Liver (tissue), 9 donors: ENCODE results near the gene UNKL. TPM values are rescaled to one million over a fixed set of nuclear protein-coding genes. Genes with fewer than 3 reads are reported as not detected.

Source experiments
- DNase-seq: peaks from one replicate; pipeline ENCODE4 v3.0.0-alpha.2; 2017; ENCODE audit warnings: low spot score
- H3K27ac ChIP-seq, 2 donors: one replicate each; pipeline ENCODE4 v1.7.0; 2013; ENCODE audit warnings: inconsistent platforms in 2 of 2, low read length in 2 of 2, control low read depth in 1 of 2, low read depth in 1 of 2, mild to moderate bottlenecking in 1 of 2
- H3K27me3 ChIP-seq, 4 donors: one replicate each; pipeline versions ENCODE4 v1.6.1 to v1.7.0; 2013; ENCODE audit warnings: low read length in 3 of 4, inconsistent platforms in 1 of 4, mild to moderate bottlenecking in 1 of 4, moderate library complexity in 1 of 4; ENCODE audit not compliant: control insufficient read depth in 4 of 4, insufficient read depth in 4 of 4
- H3K36me3 ChIP-seq, 4 donors: one replicate each; pipeline versions ENCODE4 v1.6.1 to v1.7.0; 2013; ENCODE audit warnings: low read length in 3 of 4, mild to moderate bottlenecking in 3 of 4, low read depth in 1 of 4, moderate library complexity in 1 of 4; ENCODE audit not compliant: control insufficient read depth in 4 of 4, insufficient read depth in 3 of 4
- H3K4me1 ChIP-seq, 4 donors: one replicate each; pipeline versions ENCODE4 v1.6.1 to v1.7.0; 2013; ENCODE audit warnings: low read length in 3 of 4, mild to moderate bottlenecking in 3 of 4, moderate library complexity in 1 of 4; ENCODE audit not compliant: control insufficient read depth in 4 of 4, insufficient read depth in 4 of 4
- H3K4me3 ChIP-seq, 3 donors: one replicate each; pipeline versions ENCODE4 v1.6.1 to v1.7.0; 2013; ENCODE audit warnings: low read length in 3 of 3, control low read depth in 1 of 3, low read depth in 1 of 3, mild to moderate bottlenecking in 1 of 3
- H3K9ac ChIP-seq, 2 donors: one replicate each; pipeline ENCODE4 v1.7.0; 2013; ENCODE audit warnings: low read length in 2 of 2, mild to moderate bottlenecking in 2 of 2, moderate library complexity in 2 of 2, control low read depth in 1 of 2, low read depth in 1 of 2
- H3K9me3 ChIP-seq, 4 donors: one replicate each; pipeline versions ENCODE4 v1.6.1 to v1.7.0; 2013; ENCODE audit warnings: low read length in 3 of 4; ENCODE audit not compliant: control insufficient read depth in 4 of 4
- FOXA1 ChIP-seq: IDR thresholded peaks from 2 replicates; pipeline ENCODE4 v1.6.1; 2016; ENCODE audit warnings: antibody characterized with exemption
- GABPA ChIP-seq, 2 donors: IDR thresholded peaks in 1 of 2; conservative IDR thresholded peaks in 1 of 2; 2 replicates each; pipeline ENCODE4 v1.6.1; 2016; ENCODE audit warnings: antibody characterized with exemption in 2 of 2, mild to moderate bottlenecking in 1 of 2, moderate library complexity in 1 of 2
- HNF4G ChIP-seq: IDR thresholded peaks from 2 replicates; pipeline ENCODE4 v1.6.1; 2016; ENCODE audit warnings: antibody characterized with exemption
- JUND ChIP-seq, 2 donors: IDR thresholded peaks; 2 replicates each; pipeline ENCODE4 v1.6.1; 2016; ENCODE audit warnings: antibody characterized with exemption in 2 of 2
- NR2F2 ChIP-seq: IDR thresholded peaks from 2 replicates; pipeline ENCODE4 v1.6.1; 2016; ENCODE audit warnings: antibody characterized with exemption
- RXRA ChIP-seq, 2 donors: IDR thresholded peaks; 2 replicates each; pipeline ENCODE4 v1.6.1; 2017 to 2018; ENCODE audit warnings: antibody characterized with exemption in 2 of 2, mild to moderate bottlenecking in 1 of 2
- SP1 ChIP-seq: IDR thresholded peaks from 2 replicates; pipeline ENCODE4 v1.6.1; 2018; ENCODE audit warnings: antibody characterized with exemption, mild to moderate bottlenecking
- TAF1 ChIP-seq: conservative IDR thresholded peaks from 2 replicates; pipeline ENCODE4 v1.6.1; 2016; ENCODE audit warnings: antibody characterized with exemption, mild to moderate bottlenecking
- WGBS: extraction: QIAGEN DNeasy Blood & Tissue Kit; methylation state at CpG from one replicate; pipeline ENCODE4 v1.1.7; 2013; 5-methylcytosine and 5-hydroxymethylcytosine counted together
- polyA plus RNA-seq, 2 donors: library from polyadenylated mRNA; stranded (reverse) in 1 of 2; unstranded in 1 of 2; fragments of 200-250 nt in 1 of 2; fragments of >200 nt in 1 of 2; fragmentation: Nextera tagmentation in 1 of 2; extraction: Ambion mirVana in 1 of 2; gene quantifications; one replicate each; pipeline versions ENCODE4 v1.2.1 to v1.2.3, GENCODE V29; 2013 to 2015
- total RNA-seq, 2 donors: library from RNA; depleted of rRNA; stranded (reverse); fragments of >200 nt; gene quantifications; one replicate each; pipeline ENCODE4 v1.2.3, GENCODE V29; 2014
- TF ChIP-seq, protein P1 (sequence below): IDR thresholded peaks from 2 replicates; pipeline ENCODE4 v1.6.1; 2016; ENCODE audit warnings: antibody characterized with exemption, mild to moderate bottlenecking
- donor health status: healthy.
- donor health status: healthy.
- donor health status: healthy.
- donor health status: healthy.
- donor health status: healthy.

UNKL gene
- total and polyA plus RNA-seq, 4 donors = 3.5 to 14.7 (median 6.6) TPM

DNA sequence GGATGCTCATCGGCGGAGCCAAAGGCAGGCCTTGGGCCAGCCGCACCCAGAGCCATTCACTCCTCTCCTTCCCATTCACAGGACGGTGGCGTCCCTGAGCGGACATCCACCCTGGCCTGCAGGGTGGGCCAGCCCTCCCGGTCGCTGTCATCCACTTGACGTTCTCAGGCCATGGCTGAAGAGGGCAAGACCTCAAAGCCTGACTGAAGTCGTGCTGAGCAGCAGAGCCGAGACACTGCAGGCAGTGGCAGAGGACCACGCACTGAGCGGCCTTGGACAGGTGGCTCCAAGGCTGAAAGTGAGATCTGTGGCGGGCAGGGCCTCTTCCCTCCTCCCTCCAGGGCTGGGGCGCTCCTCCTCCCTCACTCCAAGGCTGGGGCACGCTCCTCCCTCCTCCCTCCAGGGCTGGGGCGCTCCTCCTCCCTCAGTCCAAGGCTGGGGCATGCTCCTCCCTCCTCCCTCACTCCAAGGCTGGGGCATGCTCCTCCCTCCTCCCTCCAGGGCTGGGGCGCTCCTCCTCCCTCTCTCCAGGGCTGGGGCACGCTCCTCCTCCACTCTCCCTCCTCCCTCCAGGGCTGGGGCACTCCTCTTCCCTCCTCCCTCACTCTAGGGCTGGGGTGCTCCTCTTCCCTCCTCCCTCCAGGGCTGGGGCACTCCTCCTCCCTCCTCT is 38.6 kb downstream of the UNKL start:
- TF ChIP-seq RXRA (IDR thresholded peaks at IDR 0.05) (no peak), FOXA1 (no peak), HNF4G (no peak), JUND (IDR thresholded peaks at IDR 0.05) (no peak), NR2F2 (no peak), GABPA (IDR thresholded peaks at IDR 0.05 in 1 of 2, conservative IDR thresholded peaks at IDR 0.05 in 1 of 2) (no peak), TAF1 (no peak)
- TF ChIP-seq, protein P1, sequence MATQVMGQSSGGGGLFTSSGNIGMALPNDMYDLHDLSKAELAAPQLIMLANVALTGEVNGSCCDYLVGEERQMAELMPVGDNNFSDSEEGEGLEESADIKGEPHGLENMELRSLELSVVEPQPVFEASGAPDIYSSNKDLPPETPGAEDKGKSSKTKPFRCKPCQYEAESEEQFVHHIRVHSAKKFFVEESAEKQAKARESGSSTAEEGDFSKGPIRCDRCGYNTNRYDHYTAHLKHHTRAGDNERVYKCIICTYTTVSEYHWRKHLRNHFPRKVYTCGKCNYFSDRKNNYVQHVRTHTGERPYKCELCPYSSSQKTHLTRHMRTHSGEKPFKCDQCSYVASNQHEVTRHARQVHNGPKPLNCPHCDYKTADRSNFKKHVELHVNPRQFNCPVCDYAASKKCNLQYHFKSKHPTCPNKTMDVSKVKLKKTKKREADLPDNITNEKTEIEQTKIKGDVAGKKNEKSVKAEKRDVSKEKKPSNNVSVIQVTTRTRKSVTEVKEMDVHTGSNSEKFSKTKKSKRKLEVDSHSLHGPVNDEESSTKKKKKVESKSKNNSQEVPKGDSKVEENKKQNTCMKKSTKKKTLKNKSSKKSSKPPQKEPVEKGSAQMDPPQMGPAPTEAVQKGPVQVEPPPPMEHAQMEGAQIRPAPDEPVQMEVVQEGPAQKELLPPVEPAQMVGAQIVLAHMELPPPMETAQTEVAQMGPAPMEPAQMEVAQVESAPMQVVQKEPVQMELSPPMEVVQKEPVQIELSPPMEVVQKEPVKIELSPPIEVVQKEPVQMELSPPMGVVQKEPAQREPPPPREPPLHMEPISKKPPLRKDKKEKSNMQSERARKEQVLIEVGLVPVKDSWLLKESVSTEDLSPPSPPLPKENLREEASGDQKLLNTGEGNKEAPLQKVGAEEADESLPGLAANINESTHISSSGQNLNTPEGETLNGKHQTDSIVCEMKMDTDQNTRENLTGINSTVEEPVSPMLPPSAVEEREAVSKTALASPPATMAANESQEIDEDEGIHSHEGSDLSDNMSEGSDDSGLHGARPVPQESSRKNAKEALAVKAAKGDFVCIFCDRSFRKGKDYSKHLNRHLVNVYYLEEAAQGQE = no peak
- H3K9ac ChIP-seq = no peak overlapping the region
- no peaks in the 10 kb centered on the region for H3K9me3 ChIP-seq
- peaks cover 0 to 20% (median 2%) of the 10 kb centered on the region in 4 donors for H3K36me3 ChIP-seq
- no peak for DNase-seq
- H3K27ac ChIP-seq = no peak overlapping the region
- no peak overlapping the region for H3K4me3 ChIP-seq
- peaks cover 6 to 19% (median 14%) of the 10 kb centered on the region in 4 donors for H3K4me1 ChIP-seq
- WGBS = 95% methylated on average over 19 of the region's 19 CpGs
- H3K27me3 ChIP-seq = no peaks in the 10 kb centered on the region

DNA sequence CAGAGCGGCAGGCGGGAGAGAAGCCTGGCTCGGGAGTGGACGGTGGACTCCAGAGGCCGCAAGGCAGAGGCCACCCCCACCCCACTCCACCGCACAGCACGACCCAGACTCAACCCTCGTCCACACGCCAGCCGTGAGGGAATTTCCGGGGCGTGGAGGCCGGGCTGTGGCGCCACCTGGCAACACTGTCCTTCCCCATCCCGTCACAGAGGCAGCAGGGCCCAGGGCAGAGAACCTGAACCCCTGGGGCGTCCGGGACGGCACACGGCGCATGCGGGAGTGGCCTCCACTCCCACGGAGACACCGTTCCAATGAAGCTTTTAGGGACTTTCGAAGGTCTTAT is 39.2 kb downstream of the UNKL start:
- H3K4me1 ChIP-seq = peaks cover 6 to 19% (median 14%) of the 10 kb centered on the region in 4 donors
- no peaks in the 10 kb centered on the region for H3K27me3 ChIP-seq
- no peaks in the 10 kb centered on the region for H3K9me3 ChIP-seq
- TF ChIP-seq NR2F2 (no peak), JUND (IDR thresholded peaks at IDR 0.05) (no peak)
- DNase-seq = no peak
- peaks cover 0 to 20% (median 2%) of the 10 kb centered on the region in 4 donors for H3K36me3 ChIP-seq
- no peak overlapping the region for H3K27ac ChIP-seq
- H3K4me3 ChIP-seq = no peak overlapping the region
- no peak overlapping the region for H3K9ac ChIP-seq
- WGBS = 95% methylated on average over 24 of the region's 24 CpGs

DNA sequence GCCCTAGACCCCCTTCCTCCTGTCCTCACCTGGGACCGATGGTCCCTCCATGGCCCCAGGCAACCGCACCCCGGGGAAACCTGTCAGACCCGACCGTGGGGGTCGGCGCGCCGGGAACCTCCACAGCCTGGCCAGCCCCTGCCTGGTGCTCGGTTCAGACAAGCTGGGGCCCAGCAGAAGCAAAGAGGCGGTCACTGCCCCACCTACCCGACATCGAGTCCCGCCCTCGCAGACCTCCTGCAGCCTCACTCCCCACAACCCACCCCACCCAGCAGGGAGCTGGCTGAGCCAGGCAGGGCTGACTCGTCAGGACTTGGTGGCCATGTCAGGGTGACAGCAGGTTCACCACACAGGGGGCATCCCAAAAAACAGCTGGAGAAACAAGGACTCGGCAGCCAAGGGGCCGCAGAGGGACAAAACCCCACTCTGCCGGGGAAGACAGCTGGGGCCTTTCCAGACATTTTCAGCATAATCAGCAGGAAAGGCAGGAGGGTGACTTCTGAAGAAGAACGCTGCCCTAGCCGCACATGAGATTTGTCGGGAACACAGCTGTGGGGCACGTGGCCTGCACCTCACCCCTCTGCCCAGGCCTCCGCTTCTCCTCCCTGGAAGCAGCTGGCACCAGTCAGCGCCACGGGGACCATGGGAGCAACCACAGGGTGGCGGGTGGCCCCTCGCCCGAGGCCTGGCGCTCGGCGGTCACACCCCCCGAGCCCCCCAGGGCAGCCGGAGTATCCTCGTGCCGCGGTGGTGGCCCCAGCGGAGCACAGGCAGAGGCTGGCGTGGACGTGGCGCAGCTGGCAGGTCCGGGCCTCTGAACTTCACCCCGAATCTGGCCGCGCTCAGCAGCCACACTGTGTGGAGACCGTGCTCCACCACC is 39.8 kb downstream of the UNKL start:
- DNase-seq = no peak
- no peak overlapping the region for H3K27ac ChIP-seq
- 95% methylated on average over 46 of the region's 46 CpGs for WGBS

More for the DNA sequence above, 39.8 kb downstream of the UNKL start:
- Histone ChIP-seq H3K9me3 (no peaks in the 10 kb centered on the region), H3K27me3 (no peaks in the 10 kb centered on the region), H3K9ac (no peak overlapping the region), H3K36me3 (peaks cover 0 to 22% (median 4%) of the 10 kb centered on the region in 4 donors), H3K4me1 (peaks cover 6 to 16% (median 11%) of the 10 kb centered on the region in 4 donors), H3K4me3 (no peak overlapping the region)
- TF ChIP-seq SP1 = no peak
- TF ChIP-seq, protein P1 = no peak
